ENCODE data around the gene RIMBP2.

RIMBP2 gene

DNA sequence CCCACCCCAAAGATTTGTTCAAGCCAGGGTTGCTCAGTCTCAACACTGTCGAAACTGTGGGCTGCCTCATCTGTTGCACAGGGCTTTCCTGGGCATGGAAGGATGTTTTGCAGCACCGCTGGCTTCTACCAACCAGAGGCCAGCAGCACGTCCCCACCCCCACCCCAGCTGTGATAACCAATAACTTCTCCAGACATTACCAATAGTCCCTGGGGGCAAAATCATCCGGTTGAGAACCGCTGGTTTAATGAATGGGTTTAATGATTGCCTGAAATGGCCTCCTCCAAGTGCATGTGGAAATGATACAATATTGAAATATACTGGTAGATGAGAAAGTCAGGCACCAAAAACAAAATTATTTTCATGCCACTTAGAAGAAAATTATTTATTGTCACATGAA is 44.5 kb downstream of the RIMBP2 start:
- TF ChIP-seq, protein P1, sequence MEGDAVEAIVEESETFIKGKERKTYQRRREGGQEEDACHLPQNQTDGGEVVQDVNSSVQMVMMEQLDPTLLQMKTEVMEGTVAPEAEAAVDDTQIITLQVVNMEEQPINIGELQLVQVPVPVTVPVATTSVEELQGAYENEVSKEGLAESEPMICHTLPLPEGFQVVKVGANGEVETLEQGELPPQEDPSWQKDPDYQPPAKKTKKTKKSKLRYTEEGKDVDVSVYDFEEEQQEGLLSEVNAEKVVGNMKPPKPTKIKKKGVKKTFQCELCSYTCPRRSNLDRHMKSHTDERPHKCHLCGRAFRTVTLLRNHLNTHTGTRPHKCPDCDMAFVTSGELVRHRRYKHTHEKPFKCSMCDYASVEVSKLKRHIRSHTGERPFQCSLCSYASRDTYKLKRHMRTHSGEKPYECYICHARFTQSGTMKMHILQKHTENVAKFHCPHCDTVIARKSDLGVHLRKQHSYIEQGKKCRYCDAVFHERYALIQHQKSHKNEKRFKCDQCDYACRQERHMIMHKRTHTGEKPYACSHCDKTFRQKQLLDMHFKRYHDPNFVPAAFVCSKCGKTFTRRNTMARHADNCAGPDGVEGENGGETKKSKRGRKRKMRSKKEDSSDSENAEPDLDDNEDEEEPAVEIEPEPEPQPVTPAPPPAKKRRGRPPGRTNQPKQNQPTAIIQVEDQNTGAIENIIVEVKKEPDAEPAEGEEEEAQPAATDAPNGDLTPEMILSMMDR (IDR thresholded peaks at IDR 0.05), result no peak

DNA sequence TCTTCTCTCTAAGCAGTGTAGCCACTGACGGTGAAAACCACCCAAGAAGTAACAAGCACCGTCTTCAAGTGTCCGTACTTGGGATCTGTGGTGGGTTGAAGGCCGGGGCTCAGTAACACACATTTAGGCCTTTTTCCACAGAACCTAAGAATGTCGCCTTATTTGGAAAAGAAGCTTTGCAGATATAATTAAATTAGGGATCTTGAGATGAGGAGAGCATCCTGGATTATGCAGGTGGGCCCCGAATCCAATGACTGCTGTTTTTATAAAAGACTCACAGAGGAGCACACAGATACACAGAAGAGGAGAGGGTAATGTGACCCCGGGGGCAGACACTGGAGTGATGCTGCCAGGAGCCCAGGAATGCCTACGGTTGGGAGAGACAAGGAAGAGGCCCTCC is 46.3 kb downstream of the RIMBP2 start:
- TF ChIP-seq, protein P1 (IDR thresholded peaks at IDR 0.05), result no peak

DNA sequence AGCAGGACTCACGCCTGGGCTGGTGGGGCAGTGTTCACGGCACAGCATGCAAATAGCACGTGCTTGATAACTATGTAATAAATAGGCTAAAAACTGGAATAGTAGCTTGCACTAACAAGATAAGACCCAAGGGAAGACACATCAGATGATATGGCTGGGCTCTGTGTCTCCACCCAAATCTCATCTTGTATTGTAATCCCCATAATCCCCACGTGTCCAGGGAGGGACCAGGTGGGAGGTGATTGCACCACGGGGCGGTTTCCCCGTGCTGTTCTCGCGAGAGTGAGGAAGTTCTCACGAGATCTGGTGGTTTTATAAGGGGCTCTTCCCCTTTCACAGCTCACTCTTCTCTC is 46.9 kb downstream of the RIMBP2 start:
- TF ChIP-seq, protein P1 (IDR thresholded peaks at IDR 0.05), result no peak

DNA sequence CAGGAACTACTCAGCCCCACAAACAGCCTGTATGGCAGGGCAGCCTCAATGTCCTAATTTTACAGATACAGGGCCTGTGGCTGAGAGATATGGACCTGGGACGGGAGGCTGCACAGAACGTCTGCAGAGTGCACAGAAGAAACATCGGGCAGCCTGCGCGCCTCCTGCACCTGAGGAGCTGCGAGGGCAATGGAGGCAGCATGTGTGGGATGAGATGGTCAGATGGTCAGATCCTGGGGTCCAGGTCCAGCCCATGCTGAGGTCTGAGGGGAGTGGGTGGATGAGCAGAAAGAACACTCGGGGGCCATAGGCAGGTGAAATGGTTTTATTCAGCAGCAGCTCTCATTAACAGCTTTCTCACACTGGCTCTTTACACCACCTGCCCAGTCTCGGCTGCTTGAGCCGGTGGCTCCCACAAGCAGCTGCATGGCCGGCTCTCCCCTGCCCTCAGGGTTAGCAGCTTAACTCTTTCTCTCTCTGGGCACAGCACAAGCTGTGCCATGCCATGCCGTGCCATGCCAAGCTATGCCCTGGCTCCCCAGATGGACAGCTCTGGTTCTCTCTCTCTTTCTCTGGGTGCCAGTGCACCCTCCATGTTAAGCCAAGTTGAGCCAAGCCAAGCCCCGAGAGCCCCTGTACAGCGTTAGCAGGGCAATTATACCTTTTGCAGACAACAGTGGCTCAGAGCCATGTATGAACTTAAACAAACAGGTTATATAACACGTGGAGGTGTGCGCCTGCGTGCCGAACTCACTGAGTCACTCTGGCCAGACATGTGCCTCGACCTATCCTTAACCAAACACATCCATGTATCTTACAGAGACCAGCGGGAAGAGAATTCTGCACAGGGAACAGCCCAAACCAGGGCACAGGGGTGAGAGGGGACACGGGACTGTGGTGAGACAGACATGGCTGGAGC is 47.6 kb downstream of the RIMBP2 start:
- TF ChIP-seq, protein P1 (IDR thresholded peaks at IDR 0.05), result no peak

DNA sequence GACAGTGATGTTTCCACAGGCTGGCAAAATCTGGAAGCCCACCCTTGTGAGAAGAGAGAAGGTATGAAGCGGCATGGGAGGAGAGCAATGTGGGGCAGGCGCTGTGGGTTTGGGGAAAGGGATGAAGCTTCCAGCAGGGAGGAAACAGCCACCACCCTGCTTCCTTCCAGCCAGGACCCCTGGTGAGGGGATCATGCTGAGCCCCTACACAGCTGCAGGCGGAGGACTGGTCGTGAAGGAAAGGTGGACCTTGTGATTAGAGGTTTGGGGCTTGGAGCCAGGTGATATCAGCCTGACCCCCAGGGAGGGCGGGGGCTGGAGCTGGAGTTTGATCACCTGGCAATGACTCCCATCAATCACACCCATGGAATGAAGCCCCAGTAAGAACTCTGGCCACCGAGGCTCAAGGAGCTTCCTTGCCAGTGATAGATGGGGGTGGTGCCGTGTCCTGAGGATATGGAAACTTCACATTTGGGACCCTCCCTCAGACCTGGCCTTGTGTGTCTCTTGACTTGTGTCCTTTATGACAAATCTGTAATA is 48.6 kb downstream of the RIMBP2 start:
- TF ChIP-seq, protein P1 (IDR thresholded peaks at IDR 0.05), result no peak

DNA sequence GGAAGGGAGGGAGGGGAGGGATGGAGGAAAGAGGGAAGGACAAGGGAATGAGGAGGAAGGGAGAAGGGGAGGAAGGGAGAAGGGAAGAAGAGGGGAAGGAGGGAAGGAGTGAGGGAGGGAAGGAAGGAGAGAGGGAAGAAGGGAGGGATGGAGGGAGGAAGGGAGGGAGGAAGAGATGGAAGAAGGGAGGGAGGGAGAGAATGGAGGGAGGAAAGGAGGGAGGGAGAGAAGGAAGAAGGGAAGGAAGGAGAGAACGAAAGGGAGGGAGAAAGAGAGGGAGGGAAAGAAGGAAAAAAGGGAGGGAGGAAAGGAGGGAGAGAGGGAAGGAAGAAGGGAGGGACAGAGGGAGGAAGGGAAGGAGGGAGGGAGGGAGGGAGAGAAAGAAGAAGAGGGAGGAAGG is 49.5 kb downstream of the RIMBP2 start:
- TF ChIP-seq, protein P1 (IDR thresholded peaks at IDR 0.05), result no peak

DNA sequence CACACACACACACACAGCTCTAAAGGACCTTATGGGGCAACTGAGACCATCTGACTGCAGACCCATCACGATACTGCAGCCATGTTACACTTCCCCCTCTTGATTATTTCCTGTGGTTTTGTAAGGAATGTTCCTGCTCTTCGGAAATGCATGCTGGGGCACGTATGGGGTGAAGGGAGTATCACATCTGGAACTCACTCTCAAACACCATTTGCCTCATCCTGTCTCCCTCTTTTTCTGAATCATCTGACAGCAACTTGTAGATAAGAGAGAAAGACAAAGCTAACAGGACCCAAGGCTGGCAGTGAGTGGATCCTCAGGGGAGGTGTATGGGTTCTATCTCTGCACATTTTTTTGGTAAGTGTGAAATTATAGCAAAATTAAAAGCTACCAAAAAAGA is 50.3 kb downstream of the RIMBP2 start:
- TF ChIP-seq, protein P1 (IDR thresholded peaks at IDR 0.05), result no peak

Measured in LNCAP (cell line).